ENCODE data around the gene WDFY1.
"Not testable (repeated sequence)": the region's sequence is repeated elsewhere in the genome, so short reads cannot be mapped to it uniquely, and the experiment has no call there.

Gene WDFY1

GRCh38 chr2:223877721-223878410 is 67.3 kb downstream of the WDFY1 start:
- TF ChIP-seq TOX (CRISPR knock-in tag; IDR thresholded peaks at IDR 0.05; ENCODE audit: borderline replicate concordance) (no peak), GLIS3 (CRISPR knock-in tag; IDR thresholded peaks at IDR 0.05) (no peak), SNAI2 (CRISPR knock-in tag; IDR thresholded peaks at IDR 0.05) (no peak), CSRNP3 (CRISPR knock-in tag; IDR thresholded peaks at IDR 0.05) (no peak)
- no peak for ATAC-seq

GRCh38 chr2:223873672-223874071 is 71.5 kb downstream of the WDFY1 start:
- ATAC-seq, result no peak
- TF ChIP-seq ZNF565 (CRISPR knock-in tag; conservative IDR thresholded peaks at IDR 0.05; ENCODE audit: low read depth) (no peak), ZC3H10 (CRISPR knock-in tag; IDR thresholded peaks at IDR 0.05) (no peak), GLIS3 (CRISPR knock-in tag; IDR thresholded peaks at IDR 0.05) (no peak), TCF4 (CRISPR knock-in tag; IDR thresholded peaks at IDR 0.05; ENCODE audit: borderline replicate concordance) (no peak), RARB (CRISPR knock-in tag; IDR thresholded peaks at IDR 0.05) (no peak), POU6F1 (CRISPR knock-in tag; IDR thresholded peaks at IDR 0.05; ENCODE audit: borderline replicate concordance, low read depth) (no peak), SNAI2 (CRISPR knock-in tag; IDR thresholded peaks at IDR 0.05) (no peak), ESRRG (CRISPR knock-in tag; IDR thresholded peaks at IDR 0.05) (no peak), PPARA (CRISPR knock-in tag; IDR thresholded peaks at IDR 0.05; ENCODE audit: borderline replicate concordance) (no peak), ISL1 (CRISPR knock-in tag; IDR thresholded peaks at IDR 0.05) (no peak)

- not testable (repeated sequence) for ATAC-seq
These were observed 72.4 kb downstream of the WDFY1 start for GRCh38 chr2:223872772-223873171.

GRCh38 chr2:223871661-223872060 is 73.5 kb downstream of the WDFY1 start:
- ATAC-seq, result not testable (repeated sequence)

- TF ChIP-seq ZNF565 (CRISPR knock-in tag; conservative IDR thresholded peaks at IDR 0.05; ENCODE audit: low read depth), result no peak
- TF ChIP-seq ZC3H10 (CRISPR knock-in tag; IDR thresholded peaks at IDR 0.05), result no peak
- TF ChIP-seq TSHZ2 (CRISPR knock-in tag; IDR thresholded peaks at IDR 0.05), result no peak
- TF ChIP-seq PATZ1 (CRISPR knock-in tag; IDR thresholded peaks at IDR 0.05; ENCODE audit: borderline replicate concordance), result no peak
- TF ChIP-seq PPARA (CRISPR knock-in tag; IDR thresholded peaks at IDR 0.05; ENCODE audit: borderline replicate concordance), result no peak
- TF ChIP-seq ZFP30 (CRISPR knock-in tag; IDR thresholded peaks at IDR 0.05), result no peak
- no peak for TF ChIP-seq ZNF8 (CRISPR knock-in tag; IDR thresholded peaks at IDR 0.05)
- TF ChIP-seq CSRNP3 (CRISPR knock-in tag; IDR thresholded peaks at IDR 0.05), result no peak
- no peak for TF ChIP-seq GLIS3 (CRISPR knock-in tag; IDR thresholded peaks at IDR 0.05)
- no peak for TF ChIP-seq ZNF70 (CRISPR knock-in tag; IDR thresholded peaks at IDR 0.05)
- no peak for TF ChIP-seq SNAI2 (CRISPR knock-in tag; IDR thresholded peaks at IDR 0.05)
- TF ChIP-seq BACH2 (CRISPR knock-in tag; IDR thresholded peaks at IDR 0.05; ENCODE audit: borderline replicate concordance), result no peak
- TF ChIP-seq ARNTL (CRISPR knock-in tag; IDR thresholded peaks at IDR 0.05; ENCODE audit: borderline replicate concordance, low read depth), result no peak
- TF ChIP-seq CREB5 (CRISPR knock-in tag; IDR thresholded peaks at IDR 0.05; ENCODE audit: low read depth), result no peak
- no peak for TF ChIP-seq OSR1 (CRISPR knock-in tag; IDR thresholded peaks at IDR 0.05)
These were observed 74.1 kb downstream of the WDFY1 start for GRCh38 chr2:223870840-223871611.

More at GRCh38 chr2:223870840-223871611, 74.1 kb downstream of the WDFY1 start:
- ATAC-seq, result no peak

All from SK-N-SH treated with all-trans-retinoic acid at 6 μM for 48 hours (cell line).